Measurements from ENCODE around the gene TMEM8B.

The TMEM8B gene

DNA sequence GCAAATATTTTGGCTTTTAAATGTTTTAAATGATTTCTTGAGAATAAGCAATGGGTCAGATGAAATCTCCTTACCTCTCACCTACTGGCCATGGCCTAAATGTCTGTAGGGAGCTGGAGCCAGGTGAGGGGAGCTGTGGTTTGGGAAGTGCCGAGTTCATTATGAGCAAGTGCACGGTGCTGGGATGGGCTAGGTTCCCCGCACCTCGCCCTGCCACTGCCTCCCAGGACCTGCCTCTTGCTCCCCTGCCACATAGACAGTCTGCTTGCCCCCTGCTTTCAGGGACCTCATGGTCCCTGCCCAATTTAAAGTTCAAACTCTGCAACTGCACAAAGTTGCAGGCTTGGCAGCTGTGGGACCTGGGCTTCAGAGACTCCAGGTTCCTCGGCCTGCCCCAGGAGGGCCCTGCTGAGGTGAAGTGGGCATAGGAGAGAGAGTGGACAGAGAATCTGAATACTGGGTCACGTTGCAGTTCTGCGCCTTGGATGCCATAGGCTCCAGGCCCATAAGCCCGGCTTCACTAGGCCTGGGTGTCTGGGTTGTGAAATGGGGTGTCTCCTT is 35.7 kb downstream of the TMEM8B start:
- Histone ChIP-seq H3K4me1 (ENCODE audit: low read depth, poor library complexity, severe bottlenecking) (peaks cover 11% of the 10 kb centered on the region), H3K27me3 (ENCODE audit: insufficient read depth, low read depth) (no peaks in the 10 kb centered on the region), H3K9ac (no peak overlapping the region), H3K4me2 (no peak overlapping the region), H3K79me2 (ENCODE audit: insufficient read depth, low read depth) (no peaks in the 10 kb centered on the region), H3K27ac (no peak overlapping the region), H3K4me3 (IDR thresholded peaks at IDR 0.05; ENCODE audit: insufficient read depth, low read depth, low read length) (no peak overlapping the region), H3K36me3 (ENCODE audit: insufficient read depth) (no peaks in the 10 kb centered on the region), H2AFZ (ENCODE audit: low read depth) (no peak overlapping the region), H4K20me1 (ENCODE audit: insufficient read depth) (no peaks in the 10 kb centered on the region)
- TF ChIP-seq, protein P1, sequence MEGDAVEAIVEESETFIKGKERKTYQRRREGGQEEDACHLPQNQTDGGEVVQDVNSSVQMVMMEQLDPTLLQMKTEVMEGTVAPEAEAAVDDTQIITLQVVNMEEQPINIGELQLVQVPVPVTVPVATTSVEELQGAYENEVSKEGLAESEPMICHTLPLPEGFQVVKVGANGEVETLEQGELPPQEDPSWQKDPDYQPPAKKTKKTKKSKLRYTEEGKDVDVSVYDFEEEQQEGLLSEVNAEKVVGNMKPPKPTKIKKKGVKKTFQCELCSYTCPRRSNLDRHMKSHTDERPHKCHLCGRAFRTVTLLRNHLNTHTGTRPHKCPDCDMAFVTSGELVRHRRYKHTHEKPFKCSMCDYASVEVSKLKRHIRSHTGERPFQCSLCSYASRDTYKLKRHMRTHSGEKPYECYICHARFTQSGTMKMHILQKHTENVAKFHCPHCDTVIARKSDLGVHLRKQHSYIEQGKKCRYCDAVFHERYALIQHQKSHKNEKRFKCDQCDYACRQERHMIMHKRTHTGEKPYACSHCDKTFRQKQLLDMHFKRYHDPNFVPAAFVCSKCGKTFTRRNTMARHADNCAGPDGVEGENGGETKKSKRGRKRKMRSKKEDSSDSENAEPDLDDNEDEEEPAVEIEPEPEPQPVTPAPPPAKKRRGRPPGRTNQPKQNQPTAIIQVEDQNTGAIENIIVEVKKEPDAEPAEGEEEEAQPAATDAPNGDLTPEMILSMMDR (conservative IDR thresholded peaks at IDR 0.05; ENCODE audit: low read depth, low read length): no peak

DNA sequence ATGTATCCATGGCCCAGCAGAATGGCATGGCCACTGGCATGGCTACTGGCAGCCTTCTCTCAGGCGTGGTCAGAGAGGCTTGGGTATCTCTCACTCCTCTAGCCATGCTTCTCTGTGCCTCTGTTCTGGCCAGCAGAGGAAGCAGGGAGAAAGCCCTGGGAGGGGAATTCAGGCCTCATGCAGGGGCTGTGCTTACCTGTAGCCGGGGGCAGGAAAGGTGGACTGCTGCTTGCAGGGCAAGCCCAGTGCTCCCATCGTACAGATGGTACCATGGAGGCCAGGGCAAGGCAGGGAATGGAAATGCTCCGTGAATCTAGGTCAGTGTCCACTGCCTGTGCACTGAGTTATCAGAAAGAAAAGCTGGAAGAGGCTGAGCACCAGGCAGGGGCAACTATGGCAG is 38.5 kb downstream of the TMEM8B start:
- Histone ChIP-seq H3K27me3 (ENCODE audit: insufficient read depth, low read depth) (no peaks in the 10 kb centered on the region), H3K4me1 (ENCODE audit: low read depth, poor library complexity, severe bottlenecking) (peaks cover 11% of the 10 kb centered on the region), H3K4me3 (IDR thresholded peaks at IDR 0.05; ENCODE audit: insufficient read depth, low read depth, low read length) (no peak overlapping the region), H4K20me1 (ENCODE audit: insufficient read depth) (no peaks in the 10 kb centered on the region), H3K4me2 (no peak overlapping the region), H2AFZ (ENCODE audit: low read depth) (no peak overlapping the region), H3K27ac (no peak overlapping the region), H3K36me3 (ENCODE audit: insufficient read depth) (no peaks in the 10 kb centered on the region), H3K9ac (no peak overlapping the region), H3K79me2 (ENCODE audit: insufficient read depth, low read depth) (no peaks in the 10 kb centered on the region)
- TF ChIP-seq, protein P1 (conservative IDR thresholded peaks at IDR 0.05; ENCODE audit: low read depth, low read length): no peak

DNA sequence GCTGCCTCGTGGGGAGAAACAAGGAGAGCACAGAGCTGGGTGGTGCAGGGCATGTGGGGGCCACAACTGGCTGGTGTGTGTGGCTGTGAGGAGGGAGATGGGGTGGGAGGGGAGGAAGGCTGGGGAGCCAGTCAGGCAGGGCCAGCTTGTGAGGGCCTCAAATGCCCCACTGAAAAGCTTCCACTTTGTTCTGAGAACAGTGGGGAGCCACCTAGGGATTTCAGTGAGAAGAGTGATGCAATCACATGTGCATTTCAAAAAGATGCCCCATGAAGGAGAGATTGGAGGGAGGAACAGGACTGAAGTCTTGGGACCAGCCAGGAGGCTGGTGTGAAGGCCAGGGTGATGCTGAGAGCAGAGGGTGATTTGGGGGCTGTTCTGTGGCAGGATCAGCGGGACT is 39.9 kb downstream of the TMEM8B start:
- no peak overlapping the region for H3K27ac ChIP-seq
- no peaks in the 10 kb centered on the region for H4K20me1 ChIP-seq (ENCODE audit: insufficient read depth)
- H3K4me2 ChIP-seq: no peak overlapping the region
- H3K4me1 ChIP-seq (ENCODE audit: low read depth, poor library complexity, severe bottlenecking): peaks cover 11% of the 10 kb centered on the region
- no peaks in the 10 kb centered on the region for H3K79me2 ChIP-seq (ENCODE audit: insufficient read depth, low read depth)
- no peaks in the 10 kb centered on the region for H3K27me3 ChIP-seq (ENCODE audit: insufficient read depth, low read depth)
- H2AFZ ChIP-seq (ENCODE audit: low read depth): no peak overlapping the region
- TF ChIP-seq, protein P1 (conservative IDR thresholded peaks at IDR 0.05; ENCODE audit: low read depth, low read length): no peak
- H3K9ac ChIP-seq: no peak overlapping the region
- H3K4me3 ChIP-seq (IDR thresholded peaks at IDR 0.05; ENCODE audit: insufficient read depth, low read depth, low read length): no peak overlapping the region
- no peaks in the 10 kb centered on the region for H3K36me3 ChIP-seq (ENCODE audit: insufficient read depth)

DNA sequence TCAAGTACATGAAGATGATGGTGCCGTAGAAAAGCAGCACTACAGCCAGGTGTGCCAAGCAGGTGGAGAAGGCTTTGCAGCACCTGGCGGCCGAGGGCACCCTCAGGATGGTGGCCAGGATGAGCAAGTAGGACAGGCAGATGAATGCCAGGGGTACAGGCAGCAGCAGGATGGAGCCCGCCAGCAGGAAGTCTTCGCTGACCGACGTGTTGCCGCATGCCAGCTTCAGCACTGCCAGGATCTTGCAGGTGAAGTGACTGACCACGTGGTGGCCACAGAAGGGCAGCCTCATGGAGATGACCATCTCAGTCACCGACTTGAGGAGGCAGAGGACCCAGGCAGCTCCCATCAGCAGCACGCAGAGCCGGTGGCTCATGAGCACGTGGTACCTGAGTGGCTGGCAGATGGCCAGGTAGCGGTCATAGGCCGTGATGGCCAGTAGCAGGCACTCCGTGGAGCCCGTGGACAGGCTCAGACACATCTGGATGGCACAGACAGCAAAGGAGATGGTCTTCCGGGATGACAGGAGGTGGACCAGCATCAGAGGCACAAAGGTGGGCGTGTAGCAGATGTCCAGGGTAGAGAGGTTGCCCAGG is 40.7 kb downstream of the TMEM8B start:
- Histone ChIP-seq H4K20me1 (ENCODE audit: insufficient read depth) (no peaks in the 10 kb centered on the region), H3K4me3 (IDR thresholded peaks at IDR 0.05; ENCODE audit: insufficient read depth, low read depth, low read length) (no peak overlapping the region), H3K4me1 (ENCODE audit: low read depth, poor library complexity, severe bottlenecking) (peaks cover 11% of the 10 kb centered on the region), H3K79me2 (ENCODE audit: insufficient read depth, low read depth) (no peaks in the 10 kb centered on the region), H3K4me2 (no peak overlapping the region), H3K27ac (no peak overlapping the region), H3K27me3 (ENCODE audit: insufficient read depth, low read depth) (no peaks in the 10 kb centered on the region), H3K9ac (no peak overlapping the region), H3K36me3 (ENCODE audit: insufficient read depth) (no peaks in the 10 kb centered on the region), H2AFZ (ENCODE audit: low read depth) (no peak overlapping the region)
- TF ChIP-seq, protein P1 (conservative IDR thresholded peaks at IDR 0.05; ENCODE audit: low read depth, low read length): no peak

Data from KMS-11 (cell line).